ENCODE results near the gene UBE2Q1. TPM values are rescaled to one million over a fixed set of nuclear protein-coding genes. Genes with fewer than 3 reads are reported as not detected.

UBE2Q1 gene
- total RNA-seq = 42.9 and 47.1 TPM in 2 replicates

GRCh38 chr1:154557939-154558719 is at the start of gene UBE2Q1:
Gene UBE2Q1, minus strand, starts transcription at chr1:154558662. Its CDS starts 109 bp downstream, at chr1:154558553.

GRCh38 chr1:154607609-154608396 is 49.3 kb upstream of the UBE2Q1 start, which contains the start of gene ADAR:
Gene ADAR, minus strand, starts transcription at chr1:154608186. Its CDS starts 180 bp downstream, at chr1:154608006.

GRCh38 chr1:154567386-154568156 is 9.1 kb upstream of the UBE2Q1 start, which contains the start of gene CHRNB2:
Gene CHRNB2, plus strand, starts transcription at chr1:154567778. Its CDS starts 267 bp downstream, at chr1:154568045.

GRCh38 chr1:154502066-154502743 is 56.3 kb downstream of the UBE2Q1 start, which contains the start of the genes SHE and TDRD10:
Gene SHE, minus strand, starts transcription at chr1:154502412. Its CDS starts 386 bp downstream, at chr1:154502026.
Gene TDRD10, plus strand, starts transcription at chr1:154502219. Its CDS starts 4,685 bp downstream, at chr1:154506904.

Other genes with a start within 250 kb of the UBE2Q1 start
- 0.13 TPM in 1 of 2 replicates, not detected in the other for gene AQP10, start 237.6 kb downstream of the UBE2Q1 start, total RNA-seq
- 70.7 and 97.6 TPM in 2 replicates for gene ATP8B2, start 233.1 kb downstream of the UBE2Q1 start, total RNA-seq
- gene IL6R, start 153.3 kb downstream of the UBE2Q1 start, total RNA-seq = 10.2 and 12.3 TPM in 2 replicates
- 2.9 and 4.0 TPM in 2 replicates for gene TDRD10, start 56.4 kb downstream of the UBE2Q1 start, total RNA-seq
- 77.0 and 88.4 TPM in 2 replicates for gene SHE, start 56.2 kb downstream of the UBE2Q1 start, total RNA-seq
- under 0.01 and 0.13 TPM in 2 replicates for gene CHRNB2, start 9.1 kb upstream of the UBE2Q1 start, total RNA-seq
- gene ADAR, start 49.5 kb upstream of the UBE2Q1 start, total RNA-seq = 141 and 148 TPM in 2 replicates

Data from thoracic aorta endothelial cell (primary cell).